H1 (cell line): ENCODE results near the gene MAP3K6. TPM values are rescaled to one million over a fixed set of nuclear protein-coding genes. Genes with fewer than 3 reads are reported as not detected.

Source experiments
- CTCF ChIA-PET: fragments of 300-600 bp; sonication (Branson Sonifier 250); formaldehyde crosslinking; loops from one replicate; lab custom pipeline; 2021; ENCODE audit not compliant: partially characterized antibody; lab: Charles Lee
- POLR2A ChIA-PET: fragments of 300-600 bp; sonication (Branson Sonifier 250); formaldehyde crosslinking; loops from one replicate; lab custom pipeline; 2021; ENCODE audit warnings: inconsistent platforms; ENCODE audit not compliant: partially characterized antibody; lab: Charles Lee
- DNase-seq, 2 experiments: peaks; one replicate each; pipeline versions ENCODE4 v3.0.0 to v3.0.0-alpha.2; 2010 to 2022; ENCODE audit warnings: low spot score in 2 of 2, low read depth in 1 of 2, mixed read lengths in 1 of 2
- FAIRE-seq: peaks from 2 replicates; lab custom pipeline; 2011; peaks lifted over from hg19 to GRCh38; lab: Jason Lieb, UNC
- H2AFZ ChIP-seq: 2 replicates; pipeline ENCODE4 v1.8.1; 2012; ENCODE audit warnings: low read length, inconsistent platforms
- H2AK5ac ChIP-seq: 2 replicates; pipeline ENCODE4 v1.6.1; 2013; ENCODE audit warnings: low read depth, low read length
- H2BK120ac ChIP-seq: replicated peaks from 2 replicates; pipeline ENCODE3; 2013; ENCODE audit warnings: low read depth, low read length, inconsistent platforms
- H2BK12ac ChIP-seq: 2 replicates; pipeline ENCODE4 v1.6.1; 2013; ENCODE audit warnings: low read depth, low read length
- H2BK15ac ChIP-seq: 2 replicates; pipeline ENCODE4 v1.6.1; 2013; ENCODE audit warnings: low read length
- H2BK20ac ChIP-seq: 2 replicates; pipeline ENCODE4 v1.6.1; 2013; ENCODE audit warnings: low read length
- H2BK5ac ChIP-seq: 2 replicates; pipeline ENCODE4 v1.6.1; 2013; ENCODE audit warnings: low read depth, low read length
- H3K14ac ChIP-seq: 2 replicates; pipeline ENCODE4 v1.6.1; 2013; ENCODE audit warnings: inconsistent platforms; ENCODE audit not compliant: insufficient read length
- H3K18ac ChIP-seq: 2 replicates; pipeline ENCODE4 v1.6.1; 2013; ENCODE audit warnings: low read length; ENCODE audit errors: extremely low read depth
- H3K23ac ChIP-seq: 2 replicates; pipeline ENCODE4 v1.6.1; 2013; ENCODE audit warnings: inconsistent platforms; ENCODE audit not compliant: insufficient read length
- H3K23me2 ChIP-seq: 2 replicates; pipeline ENCODE4 v1.6.1; 2013; ENCODE audit warnings: low read depth, low read length
- H3K27ac ChIP-seq: 2 replicates; pipeline ENCODE4 v1.6.1; 2011; ENCODE audit warnings: low read depth, low read length, inconsistent platforms
- H3K27me3 ChIP-seq, 4 experiments: replicated peaks in 1 of 4; 1 replicate in 1 of 4; 2 replicates in 3 of 4; pipeline versions ENCODE4 v1.6.1 to v1.8.1; 2011 to 2013; ENCODE audit warnings: low read length in 3 of 4, mild to moderate bottlenecking in 3 of 4, inconsistent platforms in 2 of 4, mixed read lengths in 2 of 4, moderate library complexity in 1 of 4; ENCODE audit not compliant: control insufficient read depth in 3 of 4, insufficient read depth in 3 of 4; ENCODE audit errors: extremely low read depth in 1 of 4
- H3K36me3 ChIP-seq, 4 experiments: 2 replicates each; pipeline versions ENCODE4 v1.6.1 to v1.8.1; 2011 to 2013; ENCODE audit warnings: mild to moderate bottlenecking in 4 of 4, low read length in 3 of 4, moderate library complexity in 2 of 4, control low read depth in 1 of 4, inconsistent platforms in 1 of 4; ENCODE audit not compliant: insufficient read depth in 4 of 4, control insufficient read depth in 2 of 4
- H3K4ac ChIP-seq: replicated peaks from 2 replicates; pipeline ENCODE3; 2013; ENCODE audit warnings: low read length, low read depth, mixed read lengths, inconsistent platforms; ENCODE audit not compliant: insufficient read length
- H3K4me1 ChIP-seq, 4 experiments: replicated peaks in 1 of 4; 1 replicate in 1 of 4; 2 replicates in 3 of 4; pipeline versions ENCODE4 v1.6.1 to v1.8.1; 2011 to 2013; ENCODE audit warnings: low read length in 3 of 4, inconsistent platforms in 2 of 4, mixed read lengths in 1 of 4; ENCODE audit not compliant: insufficient read depth in 4 of 4, control insufficient read depth in 3 of 4
- H3K4me2 ChIP-seq, 2 experiments: 2 replicates each; pipeline versions ENCODE4 v1.6.1 to v1.8.1; 2011 to 2013; ENCODE audit warnings: low read depth in 2 of 2, low read length in 2 of 2, control low read depth in 1 of 2, inconsistent platforms in 1 of 2, mild to moderate bottlenecking in 1 of 2; ENCODE audit not compliant: insufficient read depth in 1 of 2
- H3K4me3 ChIP-seq, 4 experiments: fragments of 200-600, 300-600 bp in 1 of 4; sonication (generic), shearing (Covaris generic), sonication (Bioruptor Twin) in 1 of 4; 2 replicates each; pipeline versions ENCODE4 v1.5.1 to v1.8.1; 2011 to 2016; ENCODE audit warnings: low read length in 4 of 4, low read depth in 3 of 4, control low read depth in 2 of 4, inconsistent platforms in 2 of 4, mild to moderate bottlenecking in 2 of 4, mixed read lengths in 1 of 4, moderate library complexity in 1 of 4; ENCODE audit not compliant: insufficient read depth in 2 of 4; ENCODE audit errors: extremely low read depth in 1 of 4
- H3K56ac ChIP-seq: replicated peaks from 2 replicates; pipeline ENCODE3; 2013; ENCODE audit warnings: low read depth, mild to moderate bottlenecking, mixed read lengths, low read length, inconsistent platforms; ENCODE audit not compliant: insufficient read length
- H3K79me1 ChIP-seq: 2 replicates; pipeline ENCODE4 v1.6.1; 2013; ENCODE audit warnings: low read depth, low read length, control low read depth
- H3K79me2 ChIP-seq, 2 experiments: 2 replicates each; pipeline versions ENCODE4 v1.6.1 to v1.8.1; 2012 to 2013; ENCODE audit warnings: low read length in 2 of 2, mild to moderate bottlenecking in 2 of 2, inconsistent platforms in 1 of 2; ENCODE audit not compliant: insufficient read depth in 2 of 2, control insufficient read depth in 1 of 2
- H3K9ac ChIP-seq, 4 experiments: replicated peaks in 1 of 4; 1 replicate in 1 of 4; 2 replicates in 3 of 4; pipeline versions ENCODE4 v1.6.1 to v1.8.1; 2011 to 2013; ENCODE audit warnings: low read depth in 3 of 4, low read length in 3 of 4, control low read depth in 2 of 4, mild to moderate bottlenecking in 2 of 4, moderate library complexity in 2 of 4, inconsistent platforms in 1 of 4; ENCODE audit errors: extremely low read depth in 1 of 4
- H3K9me3 ChIP-seq, 2 experiments: 2 replicates each; pipeline versions ENCODE4 v1.6.1 to v1.8.1; 2012 to 2013; ENCODE audit warnings: mild to moderate bottlenecking in 2 of 2, moderate library complexity in 2 of 2, control low read depth in 1 of 2, inconsistent platforms in 1 of 2, low read depth in 1 of 2, low read length in 1 of 2, mixed read lengths in 1 of 2; ENCODE audit not compliant: insufficient read depth in 2 of 2
- H4K20me1 ChIP-seq, 2 experiments: replicated peaks in 1 of 2; 2 replicates each; pipeline versions ENCODE3 to v1.8.1; 2011 to 2013; ENCODE audit warnings: inconsistent platforms in 2 of 2, low read length in 2 of 2, mild to moderate bottlenecking in 1 of 2; ENCODE audit not compliant: insufficient read depth in 2 of 2, control insufficient read depth in 1 of 2
- H4K5ac ChIP-seq: 2 replicates; pipeline ENCODE4 v1.6.1; 2013; ENCODE audit warnings: low read length, low read depth, mixed read lengths, inconsistent platforms; ENCODE audit not compliant: insufficient read length
- H4K8ac ChIP-seq: 2 replicates; pipeline ENCODE4 v1.8.0; 2013; ENCODE audit warnings: mild to moderate bottlenecking, moderate library complexity, low read length, inconsistent platforms; ENCODE audit not compliant: insufficient read depth; ENCODE audit errors: extremely low read depth
- H4K91ac ChIP-seq: replicated peaks from 2 replicates; pipeline ENCODE3; 2013; ENCODE audit warnings: low read length, mixed read lengths, inconsistent platforms; ENCODE audit not compliant: insufficient read length
- CBX8 ChIP-seq: fragments of 300-800, 300-1000 bp; sonication (generic); IDR thresholded peaks from 2 replicates; pipeline ENCODE4 v1.7.1; 2016; ENCODE audit warnings: low read depth, low read length, borderline replicate concordance
- CEBPB ChIP-seq: IDR thresholded peaks from 2 replicates; pipeline ENCODE4 v1.6.1; 2012; ENCODE audit warnings: low read depth, low read length
- CHD2 ChIP-seq: IDR thresholded peaks from 2 replicates; pipeline ENCODE4 v1.6.1; 2012; ENCODE audit warnings: low read length, improper control_type of control experiment
- FOSL1 ChIP-seq: IDR thresholded peaks from 2 replicates; pipeline ENCODE4 v1.6.1; 2011; ENCODE audit warnings: mild to moderate bottlenecking, low read depth, low read length, moderate library complexity; ENCODE audit not compliant: insufficient read depth
- KDM5A ChIP-seq: fragments of 200-600 bp; IDR thresholded peaks from 2 replicates; pipeline ENCODE4 v1.7.1; 2012; ENCODE audit warnings: mild to moderate bottlenecking, low read length, inconsistent platforms, mixed read lengths
- RNF2 ChIP-seq: fragments of 200-900, 300-1000 bp; sonication (generic); IDR thresholded peaks from 2 replicates; pipeline ENCODE4 v1.7.1; 2016; ENCODE audit warnings: borderline replicate concordance, low read depth, mild to moderate bottlenecking, antibody characterized with exemption, low read length; ENCODE audit not compliant: poor library complexity, severe bottlenecking; ENCODE audit errors: missing control alignments
- SUZ12 ChIP-seq: fragments of 200-600 bp; sonication (generic); IDR thresholded peaks from 2 replicates; pipeline ENCODE4 v1.6.1; 2012; ENCODE audit warnings: mild to moderate bottlenecking, inconsistent platforms, low read length, moderate library complexity, mixed read lengths
- TCF12 ChIP-seq: IDR thresholded peaks from 2 replicates; pipeline ENCODE4 v1.6.1; 2011; ENCODE audit warnings: low read depth, mild to moderate bottlenecking, low read length
- ZNF274 ChIP-seq: IDR thresholded peaks from 2 replicates; pipeline ENCODE4 v1.7.0; 2012; ENCODE audit warnings: low read length, borderline replicate concordance; ENCODE audit errors: extremely low read depth
- WGBS, 2 experiments: shearing (Covaris generic) in 1 of 2; methylation state at CpG; one replicate each; pipeline versions ENCODE4 v1.1.6 to v1.1.7; 2013 to 2015; ENCODE audit warnings: low lambda C conversion rate in 2 of 2, mixed read lengths in 2 of 2, inconsistent platforms in 1 of 2, low coverage in 1 of 2, missing lambda C conversion rate in 1 of 2; ENCODE audit not compliant: insufficient replicate concordance in 2 of 2, insufficient coverage in 1 of 2, insufficient read length in 1 of 2; ENCODE audit errors: extremely low coverage in 1 of 2, missing lambda C conversion rate in 1 of 2; 5-methylcytosine and 5-hydroxymethylcytosine counted together
- polyA plus RNA-seq, 7 experiments: library from polyadenylated mRNA; depleted of rRNA in 3 of 7; stranded (reverse) in 5 of 7; unstranded in 2 of 7; fragments of >200 nt in 5 of 7; fragments of 200-250 nt in 2 of 7; gene quantifications; 1 replicate in 5 of 7; 2 replicates in 1 of 7; 4 replicates in 1 of 7; pipeline versions ENCODE4 v1.2.1 to v1.2.3, GENCODE V29; 2011 to 2013; ENCODE audit warnings: missing spikeins in 2 of 7, mixed read lengths in 2 of 7
- total RNA-seq: library from RNA; stranded (reverse); fragmentation: NEBNext Ultra II Directional; extraction: Animal tissue kit (Norgen Biotek cat#: 25700); gene quantifications from 2 replicates; pipeline ENCODE4 v1.2.1, GENCODE V29; 2021

Gene MAP3K6
- total and polyA plus RNA-seq, 2 of the 8 experiments (the other 6 are each of a cell fraction or from before 2014, with no cell fraction given): 7.4 to 7.6 TPM

DNA sequence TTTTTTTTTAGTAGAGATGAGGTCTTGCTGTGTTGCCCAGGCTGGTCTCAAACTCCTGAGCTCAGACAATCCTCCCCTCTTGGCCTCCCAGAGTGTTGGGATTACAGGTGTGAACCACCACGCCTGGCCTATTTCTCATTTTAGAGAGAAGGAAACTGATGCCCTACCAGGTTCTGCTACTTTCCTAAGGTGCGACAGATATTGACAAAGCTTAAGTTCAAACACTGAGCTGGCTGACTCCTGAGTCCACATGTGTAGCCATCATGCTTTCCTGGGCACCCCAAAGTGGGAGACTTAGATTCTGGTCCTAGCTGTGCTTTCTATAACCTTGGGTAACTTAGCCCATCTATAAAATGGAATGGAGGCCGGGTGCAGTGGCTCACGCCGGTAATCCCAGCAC, 49.9 kb downstream of the MAP3K6 start:
- H3K36me3 ChIP-seq: no peaks in the 10 kb centered on the region
- FAIRE-seq: no peak

More for the DNA sequence above, 49.9 kb downstream of the MAP3K6 start:
- H4K20me1 ChIP-seq: no peaks in the 10 kb centered on the region
- POLR2A ChIA-PET: interaction anchor here (0.6 to 2.9 kb wide), 2 partner anchors 10 to 77 kb away, joined by 3 to 12 read pairs; no protein-coding TSS in a partner anchor
- no peak overlapping the region for H3K14ac ChIP-seq
- H3K27me3 ChIP-seq: peaks cover 0 to 3% (median 0%) of the 10 kb centered on the region in 4 experiments; a peak in 1 of 7 replicates
- H3K4me2 ChIP-seq: no peak overlapping the region
- no peaks in the 10 kb centered on the region for H3K9me3 ChIP-seq
- no peak overlapping the region for H3K56ac ChIP-seq
- no peak overlapping the region for H3K4ac ChIP-seq
- CTCF ChIA-PET: interaction anchor here (0.6 to 13.1 kb wide), 14 partner anchors 9 to 352 kb away, joined by 3 to 202 read pairs (median 4); partner anchors contain the start of gene MAP3K6
- H2BK120ac ChIP-seq: no peak overlapping the region
- H3K4me1 ChIP-seq: 0 out of 7 replicates have a peak, but pooled peaks cover 0 to 2% (median 0%) of the 10 kb centered on the region in 4 experiments
- no peak overlapping the region for H2BK20ac ChIP-seq
- H4K91ac ChIP-seq: no peak overlapping the region
- H2BK12ac ChIP-seq: no peak overlapping the region
- H3K23ac ChIP-seq: no peak overlapping the region
- no peak overlapping the region for H2AK5ac ChIP-seq
- no peaks in the 10 kb centered on the region for H3K79me1 ChIP-seq
- H4K5ac ChIP-seq: no peak overlapping the region
- TF ChIP-seq TCF12 (no peak), SUZ12 (no peak), FOSL1 (no peak), KDM5A (no peak), CBX8 (no peak), RNF2 (no peak), CHD2 (no peak), CEBPB (no peak), ZNF274 (no peak)
- no peak overlapping the region for H3K18ac ChIP-seq
- no peak overlapping the region for H3K4me3 ChIP-seq
- H2AFZ ChIP-seq: no peak overlapping the region
- H2BK5ac ChIP-seq: no peak overlapping the region
- H3K9ac ChIP-seq: no peak overlapping the region
- no peak overlapping the region for H4K8ac ChIP-seq
- H3K79me2 ChIP-seq: no peaks in the 10 kb centered on the region
- 89% methylated on average over 5 of the region's 5 CpGs; no CpG with 5 or more reads in 1 of the 2 experiments for WGBS, 2 experiments
- no peak overlapping the region for H3K27ac ChIP-seq
- DNase-seq: no peak
- no peaks in the 10 kb centered on the region for H3K23me2 ChIP-seq
- H2BK15ac ChIP-seq: no peak overlapping the region
